GM12873 (cell line): ENCODE measurements around the gene RAI1.

Experiments used
- CTCF ChIP-seq: IDR thresholded peaks from 2 replicates; pipeline ENCODE4 v1.5.1; 2012; ENCODE audit warnings: low read depth, mild to moderate bottlenecking, moderate library complexity, low read length, control low read depth; ENCODE audit not compliant: insufficient read depth; ENCODE audit errors: missing control alignments

The RAI1 gene

GRCh38 chr17:17728146-17728545 is 46.9 kb downstream of the RAI1 start:
- no peak for TF ChIP-seq CTCF

- no peak for TF ChIP-seq CTCF
Measured at GRCh38 chr17:17728550-17729251, 47.4 kb downstream of the RAI1 start.

GRCh38 chr17:17729620-17730249 is 48.5 kb downstream of the RAI1 start:
- TF ChIP-seq CTCF, result peak; percentile 92

GRCh38 chr17:17730250-17730935 is 49.1 kb downstream of the RAI1 start:
- TF ChIP-seq CTCF, result no peak

- no peak for TF ChIP-seq CTCF
Measured at GRCh38 chr17:17732444-17732843, 51.2 kb downstream of the RAI1 start.

GRCh38 chr17:17732892-17733670 is 51.8 kb downstream of the RAI1 start:
- TF ChIP-seq CTCF, result no peak
